Activated T-cell treated with anti-CD3 and anti-CD28 coated beads for 4 hours (primary cell): Measurements from ENCODE around the gene TPPP.

ENCODE experiments used
- DNase-seq: peaks from one replicate; pipeline ENCODE4 v3.0.0-alpha.2; 2020

Gene TPPP

GRCh38 chr5:622946-623522, 70.1 kb downstream of the TPPP start:
- no peak for DNase-seq

- no peak for DNase-seq
Measured at GRCh38 chr5:622359-622758, 70.8 kb downstream of the TPPP start.

- DNase-seq: no peak
Measured at GRCh38 chr5:621341-621761, 71.8 kb downstream of the TPPP start.

- no peak for DNase-seq
Measured at GRCh38 chr5:620586-621180, 72.5 kb downstream of the TPPP start.

- no peak for DNase-seq
Measured at GRCh38 chr5:620152-620551, 73.0 kb downstream of the TPPP start.

GRCh38 chr5:619444-619843, 73.7 kb downstream of the TPPP start:
- DNase-seq: no peak

GRCh38 chr5:618450-618849, 74.7 kb downstream of the TPPP start:
- no peak for DNase-seq

- no peak for DNase-seq
Measured at GRCh38 chr5:617896-618295, 75.3 kb downstream of the TPPP start.

GRCh38 chr5:616484-617039, 76.6 kb downstream of the TPPP start:
- no peak for DNase-seq

GRCh38 chr5:612498-613424, 80.4 kb downstream of the TPPP start:
- no peak for DNase-seq

GRCh38 chr5:611731-612486, 81.2 kb downstream of the TPPP start, which contains the start of gene CEP72:
Gene CEP72 (plus strand): TSS chr5:612340. CDS start chr5:612362, 22 bp downstream.
- DNase-seq: peak; percentile 91

- no peak for DNase-seq
Measured at GRCh38 chr5:610744-611730, 82.1 kb downstream of the TPPP start.

GRCh38 chr5:610011-610743, 83.0 kb downstream of the TPPP start:
- no peak for DNase-seq
